ENCODE data around the gene ADI1.

Gene ADI1

GRCh38 chr2:3469486-3469885 is 49.8 kb downstream of the ADI1 start:
- TF ChIP-seq CTCF (IDR thresholded peaks at IDR 0.05; ENCODE audit: low read depth, low read length): no peak
- no peak for DNase-seq (ENCODE audit: low read depth, low spot score)
- no peak overlapping the region for H3K4me3 ChIP-seq (ENCODE audit: low read depth, low read length)
- in situ Hi-C loops (cut with HindIII; ENCODE audit: low sequenced_read_pairs): no loop called here

DNA sequence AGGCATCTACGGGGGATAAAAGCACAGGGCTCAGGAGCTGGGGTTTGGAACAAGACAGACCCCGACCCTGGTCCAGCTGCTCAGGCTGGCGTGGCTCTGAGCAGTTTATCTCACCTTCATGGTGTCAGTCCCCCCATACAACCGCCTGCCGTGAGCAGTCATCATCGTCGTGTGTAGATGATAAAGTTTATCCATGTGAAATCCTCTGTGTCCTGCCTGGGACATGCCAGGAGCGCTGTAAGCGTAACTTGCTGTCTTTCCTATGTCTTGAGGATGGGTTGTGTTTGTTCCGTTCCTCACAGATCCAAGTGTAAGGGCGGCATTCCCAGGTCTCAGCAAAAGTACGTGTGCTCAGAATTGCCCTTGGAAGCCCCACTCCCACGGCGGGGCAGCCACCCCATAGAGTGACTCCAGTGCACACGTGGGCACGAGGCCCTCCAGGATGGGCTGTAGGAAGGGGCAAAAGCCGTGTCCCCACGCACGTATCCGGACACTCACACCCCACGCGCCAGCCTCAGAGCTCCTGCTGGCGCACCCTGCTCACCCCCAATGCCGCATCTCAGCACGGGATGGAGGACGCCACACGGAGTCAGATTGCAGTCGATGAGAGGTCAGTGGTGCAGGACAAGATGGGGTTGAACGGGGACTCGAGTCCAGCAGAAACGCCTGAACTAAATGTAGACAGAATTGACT is 50.9 kb downstream of the ADI1 start:
- in situ Hi-C loops (cut with HindIII; ENCODE audit: low sequenced_read_pairs): no loop called here
- no peak for TF ChIP-seq CTCF (IDR thresholded peaks at IDR 0.05; ENCODE audit: low read depth, low read length)
- no peak for DNase-seq (ENCODE audit: low read depth, low spot score)
- H3K4me3 ChIP-seq (ENCODE audit: low read depth, low read length): no peak overlapping the region

- in situ Hi-C loops (cut with HindIII; ENCODE audit: low sequenced_read_pairs): no loop called here
- no peak overlapping the region for H3K4me3 ChIP-seq (ENCODE audit: low read depth, low read length)
- DNase-seq (ENCODE audit: low read depth, low spot score): no peak
- TF ChIP-seq CTCF (IDR thresholded peaks at IDR 0.05; ENCODE audit: low read depth, low read length): no peak
These were observed 51.7 kb downstream of the ADI1 start for GRCh38 chr2:3467654-3468053.

GRCh38 chr2:3466966-3467365 is 52.4 kb downstream of the ADI1 start:
- TF ChIP-seq CTCF (IDR thresholded peaks at IDR 0.05; ENCODE audit: low read depth, low read length): no peak
- in situ Hi-C loops (cut with HindIII; ENCODE audit: low sequenced_read_pairs): no loop called here
- no peak overlapping the region for H3K4me3 ChIP-seq (ENCODE audit: low read depth, low read length)
- no peak for DNase-seq (ENCODE audit: low read depth, low spot score)

DNA sequence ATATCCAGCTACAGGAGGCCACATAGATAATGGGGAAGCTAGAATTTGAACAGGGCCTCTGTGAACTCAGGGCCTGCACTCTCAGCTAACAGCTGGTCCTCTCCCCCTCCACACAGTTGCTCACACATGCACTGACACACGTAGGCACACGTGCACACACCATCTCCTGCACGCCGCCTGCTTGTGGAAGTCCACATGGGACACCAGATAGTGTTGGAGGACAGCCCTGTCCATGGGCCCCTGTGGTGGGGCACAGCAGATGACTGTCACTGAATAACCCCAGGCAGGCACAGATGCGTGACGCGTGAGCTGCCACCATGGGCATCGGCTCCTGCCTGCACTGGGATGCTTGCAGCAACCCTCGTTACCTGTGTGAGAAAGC is 52.9 kb downstream of the ADI1 start:
- H3K4me3 ChIP-seq (ENCODE audit: low read depth, low read length): no peak overlapping the region
- no peak for TF ChIP-seq CTCF (IDR thresholded peaks at IDR 0.05; ENCODE audit: low read depth, low read length)
- DNase-seq (ENCODE audit: low read depth, low spot score): no peak
- in situ Hi-C loops (cut with HindIII; ENCODE audit: low sequenced_read_pairs): no loop called here

- no peak overlapping the region for H3K4me3 ChIP-seq (ENCODE audit: low read depth, low read length)
- no peak for TF ChIP-seq CTCF (IDR thresholded peaks at IDR 0.05; ENCODE audit: low read depth, low read length)
- DNase-seq (ENCODE audit: low read depth, low spot score): peak; percentile 94
- in situ Hi-C loops (cut with HindIII; ENCODE audit: low sequenced_read_pairs): no loop called here
These were observed 53.4 kb downstream of the ADI1 start for GRCh38 chr2:3465844-3466481.

All from astrocyte of the spinal cord (primary cell).